Tibial artery (tissue), 4 donors: Measurements from ENCODE around the gene MSI2.

ENCODE experiments used
- DNase-seq, 2 donors: peaks; one replicate each; pipeline ENCODE4 v3.0.0-alpha.2; 2019
- H3K27ac ChIP-seq, 2 donors: fragments of 200-600 bp; sonication (generic) in 1 of 2; 1 replicate in 1 of 2; 2 replicates in 1 of 2; pipeline ENCODE4 v1.5.1; 2018 to 2019; ENCODE audit warnings: mild to moderate bottlenecking in 1 of 2
- H3K27me3 ChIP-seq, 2 donors: fragments of 200-600 bp; sonication (generic) in 1 of 2; one replicate each; pipeline versions ENCODE4 v1.5.1 to v1.6.0; 2016 to 2019
- H3K36me3 ChIP-seq, 3 donors: fragments of 200-600 bp; sonication (generic) in 2 of 3; one replicate each; pipeline ENCODE4 v1.5.1; 2016 to 2019; ENCODE audit warnings: mild to moderate bottlenecking in 2 of 3
- H3K4me1 ChIP-seq, 4 donors: fragments of 200-600 bp; sonication (generic) in 2 of 4; 1 replicate in 3 of 4; 2 replicates in 1 of 4; pipeline ENCODE4 v1.5.1; 2016 to 2019
- H3K4me3 ChIP-seq, 2 donors: fragments of 200-600 bp; sonication (generic) in 1 of 2; 1 replicate in 1 of 2; 2 replicates in 1 of 2; pipeline ENCODE4 v1.5.1; 2018 to 2019; ENCODE audit warnings: mild to moderate bottlenecking in 2 of 2
- H3K9me3 ChIP-seq, 3 donors: fragments of 200-600 bp; sonication (generic) in 1 of 3; one replicate each; pipeline ENCODE4 v1.5.1; 2016 to 2019
- intact Hi-C: fragments of 100-400 bp; cut with DNase I; formaldehyde crosslinking; loops from one replicate; pipeline ENCODE4 v1.15.0; 2023; ENCODE audit warnings: low total_unique reads
- TF ChIP-seq, protein P1 (sequence below), 2 experiments: fragments of 200-600 bp in 1 of 2; fragments of 450-650 bp in 1 of 2; IDR thresholded peaks; one replicate each; pipeline ENCODE4 v1.5.1; 2017 to 2019; ENCODE audit warnings: antibody characterized with exemption in 2 of 2, mild to moderate bottlenecking in 1 of 2, moderate library complexity in 1 of 2

Gene MSI2

DNA sequence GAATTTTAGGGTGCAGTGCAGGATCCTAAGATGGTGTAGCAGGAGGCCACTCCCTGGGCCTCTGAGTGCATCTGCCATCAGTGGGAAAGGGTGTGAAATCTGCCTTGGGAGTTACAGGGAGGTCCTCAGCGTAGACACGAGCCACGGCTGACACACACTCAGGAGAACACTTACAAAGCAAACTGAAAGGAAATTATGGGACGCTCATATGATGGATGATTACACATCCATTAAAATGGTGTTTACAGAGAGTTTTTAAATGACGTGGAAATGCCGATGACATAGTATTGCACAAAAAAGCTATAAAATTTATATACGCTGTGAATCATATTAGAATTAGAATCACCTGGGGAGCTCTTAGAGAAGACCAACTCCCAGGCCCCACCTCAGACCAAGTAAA, 313.5 kb downstream of the MSI2 start:
- intact Hi-C loops, result no loop called here
- H3K4me3 ChIP-seq, result no peak overlapping the region
- H3K4me1 ChIP-seq, result peaks cover 0 to 45% (median 37%) of the 10 kb centered on the region in 4 donors
- no peak for DNase-seq
- TF ChIP-seq, protein P1, sequence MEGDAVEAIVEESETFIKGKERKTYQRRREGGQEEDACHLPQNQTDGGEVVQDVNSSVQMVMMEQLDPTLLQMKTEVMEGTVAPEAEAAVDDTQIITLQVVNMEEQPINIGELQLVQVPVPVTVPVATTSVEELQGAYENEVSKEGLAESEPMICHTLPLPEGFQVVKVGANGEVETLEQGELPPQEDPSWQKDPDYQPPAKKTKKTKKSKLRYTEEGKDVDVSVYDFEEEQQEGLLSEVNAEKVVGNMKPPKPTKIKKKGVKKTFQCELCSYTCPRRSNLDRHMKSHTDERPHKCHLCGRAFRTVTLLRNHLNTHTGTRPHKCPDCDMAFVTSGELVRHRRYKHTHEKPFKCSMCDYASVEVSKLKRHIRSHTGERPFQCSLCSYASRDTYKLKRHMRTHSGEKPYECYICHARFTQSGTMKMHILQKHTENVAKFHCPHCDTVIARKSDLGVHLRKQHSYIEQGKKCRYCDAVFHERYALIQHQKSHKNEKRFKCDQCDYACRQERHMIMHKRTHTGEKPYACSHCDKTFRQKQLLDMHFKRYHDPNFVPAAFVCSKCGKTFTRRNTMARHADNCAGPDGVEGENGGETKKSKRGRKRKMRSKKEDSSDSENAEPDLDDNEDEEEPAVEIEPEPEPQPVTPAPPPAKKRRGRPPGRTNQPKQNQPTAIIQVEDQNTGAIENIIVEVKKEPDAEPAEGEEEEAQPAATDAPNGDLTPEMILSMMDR (IDR thresholded peaks at IDR 0.05), result no peak
- no peaks in the 10 kb centered on the region for H3K27me3 ChIP-seq
- H3K9me3 ChIP-seq, result no peaks in the 10 kb centered on the region
- H3K36me3 ChIP-seq, result no peaks in the 10 kb centered on the region
- H3K27ac ChIP-seq, result no peak overlapping the region

DNA sequence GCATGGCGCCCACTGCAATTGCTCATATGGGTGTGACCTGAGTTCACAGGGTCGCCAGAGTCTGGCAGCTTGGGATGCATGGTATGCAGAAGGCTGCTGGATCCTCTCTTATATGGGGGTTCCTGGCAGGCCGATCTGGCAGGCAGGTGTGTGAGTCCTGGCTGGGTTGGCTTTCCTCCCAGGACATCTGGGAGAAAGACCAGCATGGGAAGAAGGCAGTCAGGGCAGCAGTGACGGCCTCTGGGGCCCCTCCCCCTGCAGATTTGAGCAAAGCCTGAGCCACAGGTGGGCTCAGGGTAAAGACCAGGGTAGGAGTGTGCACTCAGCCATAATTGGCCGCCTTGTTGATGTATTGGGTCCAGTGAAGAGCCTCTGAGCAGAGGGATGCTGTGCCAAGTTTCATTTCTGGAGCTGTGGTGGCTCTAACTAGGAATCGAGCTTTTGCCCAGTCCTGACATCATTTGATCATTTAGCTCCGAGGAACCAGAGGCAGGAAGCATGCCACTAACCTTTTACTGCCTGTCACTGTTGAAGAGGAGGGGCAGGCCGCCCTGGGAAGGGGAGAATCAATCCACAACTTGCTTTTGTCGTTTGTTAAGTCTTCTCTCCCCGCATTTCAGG, 314.5 kb downstream of the MSI2 start:
- TF ChIP-seq, protein P1 (IDR thresholded peaks at IDR 0.05), result no peak
- Histone ChIP-seq H3K4me1 (peaks cover 0 to 45% (median 37%) of the 10 kb centered on the region in 4 donors), H3K36me3 (no peaks in the 10 kb centered on the region), H3K27me3 (no peaks in the 10 kb centered on the region), H3K27ac (peak overlapping the region in 1 of 2 donors; percentile 60), H3K9me3 (no peaks in the 10 kb centered on the region), H3K4me3 (no peak overlapping the region)
- intact Hi-C loops, result no loop called here
- no peak for DNase-seq

DNA sequence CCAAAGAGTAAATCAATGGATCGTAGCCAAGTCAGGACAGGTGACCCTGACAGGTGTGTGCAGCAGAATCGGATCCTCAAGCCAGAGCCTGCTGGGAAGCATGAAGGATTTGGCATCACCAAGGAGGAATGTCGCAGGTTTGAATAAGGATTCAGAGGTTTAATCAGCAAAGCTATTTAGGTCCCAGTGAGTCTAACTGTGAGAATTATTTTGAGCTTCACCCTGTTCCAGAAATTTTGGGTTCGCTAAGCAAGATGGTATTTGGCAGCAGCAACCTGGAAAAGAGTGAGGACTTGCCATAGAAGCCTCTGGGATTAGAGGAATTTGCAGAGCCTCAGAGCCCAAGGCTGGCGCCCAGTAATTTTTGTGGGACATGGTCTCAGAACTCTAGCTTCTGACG, 315.7 kb downstream of the MSI2 start:
- Histone ChIP-seq H3K27me3 (no peaks in the 10 kb centered on the region), H3K27ac (peak overlapping the region; percentile 40 to 60), H3K36me3 (no peaks in the 10 kb centered on the region), H3K4me3 (no peak overlapping the region), H3K4me1 (peaks cover 0 to 45% (median 37%) of the 10 kb centered on the region in 4 donors), H3K9me3 (no peaks in the 10 kb centered on the region)
- TF ChIP-seq, protein P1 (IDR thresholded peaks at IDR 0.05), result no peak
- intact Hi-C loops, result no loop called here
- DNase-seq, result no peak

DNA sequence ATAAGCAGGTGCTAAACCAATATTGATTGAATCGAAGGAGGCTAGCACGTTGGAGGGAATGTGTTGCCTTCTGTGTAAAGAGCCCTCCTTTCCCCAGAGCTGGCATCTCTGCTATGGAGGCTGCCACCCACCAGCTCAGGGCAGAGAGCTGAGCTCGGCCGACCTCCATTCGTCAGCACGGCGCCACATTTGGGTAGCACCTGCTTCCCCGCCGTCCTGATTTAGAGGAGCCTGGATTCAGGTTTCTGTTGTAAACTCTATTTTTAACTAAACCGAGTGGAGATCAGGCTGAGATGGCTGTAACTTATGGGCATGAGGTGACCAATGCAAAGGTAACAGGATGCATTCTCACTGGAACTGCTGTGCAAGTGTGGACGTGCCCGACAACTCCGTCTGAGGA, 316.3 kb downstream of the MSI2 start:
- intact Hi-C loops, result no loop called here
- Histone ChIP-seq H3K4me1 (peaks cover 0 to 45% (median 37%) of the 10 kb centered on the region in 4 donors), H3K4me3 (no peak overlapping the region), H3K36me3 (no peaks in the 10 kb centered on the region), H3K27me3 (no peaks in the 10 kb centered on the region), H3K9me3 (no peaks in the 10 kb centered on the region), H3K27ac (peak overlapping the region; percentile 40 to 60)
- TF ChIP-seq, protein P1 (IDR thresholded peaks at IDR 0.05), result no peak
- DNase-seq, result no peak

DNA sequence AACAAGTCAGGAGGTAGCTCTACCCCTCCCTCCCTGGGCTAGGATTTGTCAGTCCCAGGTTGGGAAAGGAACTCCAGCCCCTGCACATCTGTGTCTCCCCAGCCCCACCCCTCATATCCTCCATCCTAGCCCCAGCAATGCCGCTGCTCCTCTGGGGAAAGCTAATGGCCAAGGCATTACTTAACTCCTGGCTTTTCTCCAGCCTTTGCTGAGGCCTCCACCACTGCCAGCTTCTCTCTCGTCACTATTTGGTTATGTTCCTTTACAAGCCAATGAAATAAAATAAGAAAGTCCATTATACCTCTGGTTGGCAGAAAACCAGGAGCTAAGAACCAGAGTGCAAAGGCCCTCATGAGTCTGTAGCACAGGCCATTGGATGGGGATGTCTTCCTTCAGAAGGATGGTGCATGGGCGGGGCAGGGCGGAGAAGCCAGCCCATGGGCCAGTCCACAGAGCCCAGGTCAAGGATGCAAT, 317.8 kb downstream of the MSI2 start:
- TF ChIP-seq, protein P1 (IDR thresholded peaks at IDR 0.05), result no peak
- Histone ChIP-seq H3K4me3 (no peak overlapping the region), H3K27ac (peak overlapping the region; percentile 21 to 55), H3K9me3 (no peaks in the 10 kb centered on the region), H3K27me3 (no peaks in the 10 kb centered on the region), H3K36me3 (no peaks in the 10 kb centered on the region), H3K4me1 (peaks cover 0 to 49% (median 37%) of the 10 kb centered on the region in 4 donors)
- intact Hi-C loops, result no loop called here
- DNase-seq, result peak; percentile 64 to 81
